ENCODE results near the gene RNFT2.
"Not testable (repeated sequence)": the region's sequence is repeated elsewhere in the genome, so short reads cannot be mapped to it uniquely, and the experiment has no call there.

The RNFT2 gene

GRCh38 chr12:116744766-116745165 is 6.7 kb downstream of the RNFT2 start:
- no peak for DNase-seq (ENCODE audit: low spot score)
- Histone ChIP-seq H3K27ac (no peak overlapping the region), H3K4me3 (no peak overlapping the region)
- no peak for TF ChIP-seq CTCF (IDR thresholded peaks at IDR 0.05)

GRCh38 chr12:116745554-116745953 is 7.4 kb downstream of the RNFT2 start:
- TF ChIP-seq CTCF (IDR thresholded peaks at IDR 0.05): no peak
- DNase-seq (ENCODE audit: low spot score): no peak
- H3K27ac ChIP-seq: no peak overlapping the region
- H3K4me3 ChIP-seq: no peak overlapping the region

GRCh38 chr12:116749884-116750283 is 11.8 kb downstream of the RNFT2 start:
- no peak for DNase-seq (ENCODE audit: low spot score)
- TF ChIP-seq CTCF (IDR thresholded peaks at IDR 0.05): no peak
- H3K4me3 ChIP-seq: no peak overlapping the region
- H3K27ac ChIP-seq: no peak overlapping the region

GRCh38 chr12:116750298-116750697 is 12.2 kb downstream of the RNFT2 start:
- no peak overlapping the region for H3K27ac ChIP-seq
- no peak overlapping the region for H3K4me3 ChIP-seq
- no peak for DNase-seq (ENCODE audit: low spot score)
- no peak for TF ChIP-seq CTCF (IDR thresholded peaks at IDR 0.05)

GRCh38 chr12:116754097-116754496 is 16.0 kb downstream of the RNFT2 start:
- H3K27ac ChIP-seq; DNase-seq (ENCODE audit: low spot score); H3K4me3 ChIP-seq: not testable (repeated sequence)

- DNase-seq (ENCODE audit: low spot score): not testable (repeated sequence)
These were observed 16.7 kb downstream of the RNFT2 start for GRCh38 chr12:116754783-116755182.

GRCh38 chr12:116759783-116760621 is 21.9 kb downstream of the RNFT2 start:
- peak; percentile 72 for DNase-seq (ENCODE audit: low spot score)

More at GRCh38 chr12:116754783-116755182, 16.7 kb downstream of the RNFT2 start:
- not testable (repeated sequence) for H3K4me3 ChIP-seq, H3K27ac ChIP-seq

More at GRCh38 chr12:116759783-116760621, 21.9 kb downstream of the RNFT2 start:
- Histone ChIP-seq H3K27ac (peak overlapping the region; percentile 42 to 77), H3K4me3 (peak overlapping the region; percentile 63)
- no peak for TF ChIP-seq CTCF (IDR thresholded peaks at IDR 0.05)
